ENCODE results near the gene ARL13B. TPM values are rescaled to one million over a fixed set of nuclear protein-coding genes. Genes with fewer than 3 reads are reported as not detected.

The ARL13B gene
- total and polyA plus RNA-seq, 2 donors (not counting 1 experiment from before 2014, with no cell fraction given): 1.3 to 12.9 TPM

DNA sequence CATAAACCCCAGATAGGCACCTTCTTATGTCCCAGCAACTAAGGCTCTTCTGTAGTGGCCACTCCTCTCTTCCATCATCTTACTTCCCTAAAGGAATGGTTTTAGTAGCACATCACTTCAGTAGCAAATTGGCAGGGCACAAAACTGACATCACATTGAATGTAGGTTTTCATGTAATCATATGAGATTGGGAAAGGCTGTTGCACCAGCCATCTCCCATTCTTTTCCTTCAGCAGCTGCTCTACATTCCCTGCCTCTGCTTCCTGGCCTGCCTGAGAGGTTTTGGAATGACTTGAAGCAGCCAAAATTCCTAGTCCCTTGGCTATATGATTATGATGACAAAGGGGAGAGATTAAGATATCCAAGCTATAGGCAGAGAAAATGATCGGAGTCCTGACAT is 119.4 kb downstream of the ARL13B start:
- no peak overlapping the region for H3K4me3 Mint-ChIP-seq
- ATAC-seq (ENCODE audit: low read depth): no peak

DNA sequence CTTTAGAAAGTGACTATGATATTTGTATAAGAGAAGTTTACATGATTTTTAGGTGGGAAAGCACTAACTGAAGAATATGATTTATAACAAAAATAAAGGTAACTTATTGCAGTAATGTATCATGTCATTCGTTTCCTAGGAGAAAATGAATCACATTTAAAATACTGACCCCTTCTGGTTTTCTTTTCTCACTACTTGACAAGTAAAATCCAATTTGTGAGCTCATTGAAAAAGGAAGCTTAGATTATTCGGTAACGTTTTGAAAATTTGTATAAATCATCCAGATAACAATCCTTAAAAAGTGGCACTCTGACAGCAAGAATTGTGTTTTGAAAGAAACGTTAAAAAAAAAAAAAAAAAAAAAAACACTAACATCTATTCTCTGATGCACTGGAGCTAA is 121.9 kb downstream of the ARL13B start:
- ATAC-seq (ENCODE audit: low read depth) (no peak), DNase-seq (no peak)
- Histone ChIP-seq H3K9me3 (ENCODE audit: control extremely low read depth in 1 of 3, control insufficient read depth in 2 of 3, insufficient read depth in 1 of 3, low read length in 2 of 3) (no peaks in the 10 kb centered on the region), H3K4me1 (ENCODE audit: control insufficient read depth in 2 of 2, insufficient read depth in 2 of 2, low read length in 2 of 2) (no peaks in the 10 kb centered on the region), H3K27me3 (replicated peaks in 1 of 4; ENCODE audit: control extremely low read depth in 1 of 4, control insufficient read depth in 3 of 4, insufficient read depth in 4 of 4, low read length in 3 of 4) (no peaks in the 10 kb centered on the region), H3K27ac (ENCODE audit: low read length in 2 of 2) (no peak overlapping the region), H3K9ac (ENCODE audit: low read length) (no peak overlapping the region), H4K20me1 (ENCODE audit: control insufficient read depth, insufficient read depth, low read length, poor library complexity, severe bottlenecking) (no peaks in the 10 kb centered on the region), H3K4me2 (replicated peaks; ENCODE audit: low read depth, low read length, poor library complexity, severe bottlenecking) (no peak overlapping the region), H3K79me2 (ENCODE audit: control insufficient read depth, insufficient read depth, low read length) (no peaks in the 10 kb centered on the region), H2AFZ (ENCODE audit: insufficient read depth, low read depth, low read length, poor library complexity, severe bottlenecking) (no peak overlapping the region), H3K4me3 (ENCODE audit: control extremely low read depth in 1 of 5, extremely low read depth in 1 of 5, insufficient read depth in 1 of 5, low read depth in 2 of 5, low read length in 4 of 5) (no peak overlapping the region), H3K36me3 (replicated peaks in 1 of 2; ENCODE audit: control extremely low read depth in 1 of 2, control insufficient read depth in 1 of 2, extremely low read depth in 1 of 2, insufficient read depth in 2 of 2, low read length in 1 of 2) (peaks cover 14 to 40% of the 10 kb centered on the region in 2 experiments)
- H3K9me3 Mint-ChIP-seq (ENCODE audit: insufficient read depth): no peaks in the 10 kb centered on the region
- POLR2A ChIA-PET: no interaction called here
- CTCF ChIA-PET: interaction anchor here (0.7 to 0.8 kb wide), 3 partner anchors 97 to 101 kb away, joined by 3 to 6 read pairs (median 3); no protein-coding TSS in a partner anchor
- no peak overlapping the region for H3K27ac Mint-ChIP-seq
- TF ChIP-seq, protein P1, sequence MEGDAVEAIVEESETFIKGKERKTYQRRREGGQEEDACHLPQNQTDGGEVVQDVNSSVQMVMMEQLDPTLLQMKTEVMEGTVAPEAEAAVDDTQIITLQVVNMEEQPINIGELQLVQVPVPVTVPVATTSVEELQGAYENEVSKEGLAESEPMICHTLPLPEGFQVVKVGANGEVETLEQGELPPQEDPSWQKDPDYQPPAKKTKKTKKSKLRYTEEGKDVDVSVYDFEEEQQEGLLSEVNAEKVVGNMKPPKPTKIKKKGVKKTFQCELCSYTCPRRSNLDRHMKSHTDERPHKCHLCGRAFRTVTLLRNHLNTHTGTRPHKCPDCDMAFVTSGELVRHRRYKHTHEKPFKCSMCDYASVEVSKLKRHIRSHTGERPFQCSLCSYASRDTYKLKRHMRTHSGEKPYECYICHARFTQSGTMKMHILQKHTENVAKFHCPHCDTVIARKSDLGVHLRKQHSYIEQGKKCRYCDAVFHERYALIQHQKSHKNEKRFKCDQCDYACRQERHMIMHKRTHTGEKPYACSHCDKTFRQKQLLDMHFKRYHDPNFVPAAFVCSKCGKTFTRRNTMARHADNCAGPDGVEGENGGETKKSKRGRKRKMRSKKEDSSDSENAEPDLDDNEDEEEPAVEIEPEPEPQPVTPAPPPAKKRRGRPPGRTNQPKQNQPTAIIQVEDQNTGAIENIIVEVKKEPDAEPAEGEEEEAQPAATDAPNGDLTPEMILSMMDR (IDR thresholded peaks at IDR 0.05): no peak
- no peak for TF ChIP-seq EZH2 (IDR thresholded peaks at IDR 0.05; ENCODE audit: borderline replicate concordance, insufficient read depth, low read depth, low read length, poor library complexity, severe bottlenecking)
- no CpG with 5 or more reads among the region's 4 CpGs for WGBS (ENCODE audit: insufficient coverage)
- no peaks in the 10 kb centered on the region for H3K27me3 Mint-ChIP-seq
- no peak overlapping the region for H3K4me3 Mint-ChIP-seq
- H3K4me1 Mint-ChIP-seq: no peaks in the 10 kb centered on the region
- intact Hi-C loops (cut with micrococcal nuclease): no loop called here

More for the DNA sequence above, 119.4 kb downstream of the ARL13B start:
- H3K9me3 Mint-ChIP-seq (ENCODE audit: insufficient read depth): no peaks in the 10 kb centered on the region
- no peak overlapping the region for H2AFZ ChIP-seq (ENCODE audit: insufficient read depth, low read depth, low read length, poor library complexity, severe bottlenecking)
- no peak for DNase-seq
- H3K27me3 ChIP-seq (replicated peaks in 1 of 4; ENCODE audit: control extremely low read depth in 1 of 4, control insufficient read depth in 3 of 4, insufficient read depth in 4 of 4, low read length in 3 of 4): no peaks in the 10 kb centered on the region
- H3K9me3 ChIP-seq (ENCODE audit: control extremely low read depth in 1 of 3, control insufficient read depth in 2 of 3, insufficient read depth in 1 of 3, low read length in 2 of 3): no peaks in the 10 kb centered on the region
- no peaks in the 10 kb centered on the region for H3K27me3 Mint-ChIP-seq
- no peaks in the 10 kb centered on the region for H3K4me1 Mint-ChIP-seq
- POLR2A ChIA-PET: no interaction called here
- H4K20me1 ChIP-seq (ENCODE audit: control insufficient read depth, insufficient read depth, low read length, poor library complexity, severe bottlenecking): no peaks in the 10 kb centered on the region
- TF ChIP-seq EZH2 (IDR thresholded peaks at IDR 0.05; ENCODE audit: borderline replicate concordance, insufficient read depth, low read depth, low read length, poor library complexity, severe bottlenecking): no peak
- TF ChIP-seq, protein P1 (IDR thresholded peaks at IDR 0.05): no peak
- no peak overlapping the region for H3K9ac ChIP-seq (ENCODE audit: low read length)
- WGBS (ENCODE audit: insufficient coverage): no CpG with 5 or more reads among the region's 1 CpG
- H3K4me3 ChIP-seq (ENCODE audit: control extremely low read depth in 1 of 5, extremely low read depth in 1 of 5, insufficient read depth in 1 of 5, low read depth in 2 of 5, low read length in 4 of 5): no peak overlapping the region
- H3K4me1 ChIP-seq (ENCODE audit: control insufficient read depth in 2 of 2, insufficient read depth in 2 of 2, low read length in 2 of 2): no peaks in the 10 kb centered on the region
- H3K79me2 ChIP-seq (ENCODE audit: control insufficient read depth, insufficient read depth, low read length): no peaks in the 10 kb centered on the region
- CTCF ChIA-PET: no interaction called here
- H3K27ac Mint-ChIP-seq: no peak overlapping the region
- H3K36me3 ChIP-seq (replicated peaks in 1 of 2; ENCODE audit: control extremely low read depth in 1 of 2, control insufficient read depth in 1 of 2, extremely low read depth in 1 of 2, insufficient read depth in 2 of 2, low read length in 1 of 2): peaks cover 18 to 49% of the 10 kb centered on the region in 2 experiments
- H3K4me2 ChIP-seq (replicated peaks; ENCODE audit: low read depth, low read length, poor library complexity, severe bottlenecking): no peak overlapping the region
- no peak overlapping the region for H3K27ac ChIP-seq (ENCODE audit: low read length in 2 of 2)
- intact Hi-C loops (cut with micrococcal nuclease): no loop called here

Small RNA genes lying within 50 kb of the gene (small RNA-seq; reads per million reads assigned to genes)
- gene RF00019 (ENCODE audit: insufficient read length, low read depth, low replicate concordance): not detected
- gene RNU6-511P (ENCODE audit: insufficient read length, low read depth, low replicate concordance): not detected

Other genes starting within 250 kb of the ARL13B start
- not detected in 2 replicates for gene PROS1, start 6.3 kb upstream of the ARL13B start, total RNA-seq
- 0.03 TPM in 1 of 2 replicates, not detected in the other for gene PROS1, start 6.3 kb upstream of the ARL13B start, polyA plus RNA-seq
- gene STX19, start 48.4 kb downstream of the ARL13B start, total RNA-seq: not detected in 2 replicates
- not detected in 2 replicates for gene STX19, start 48.4 kb downstream of the ARL13B start, polyA plus RNA-seq
- 8.1 and 8.8 TPM in 2 replicates for gene DHFR2, start 82.8 kb downstream of the ARL13B start, total RNA-seq
- 0.91 and 1.1 TPM in 2 replicates for gene DHFR2, start 82.8 kb downstream of the ARL13B start, polyA plus RNA-seq
- gene NSUN3, start 82.9 kb downstream of the ARL13B start, total RNA-seq: 23.5 and 25.7 TPM in 2 replicates
- 6.5 and 7.4 TPM in 2 replicates for gene NSUN3, start 82.9 kb downstream of the ARL13B start, polyA plus RNA-seq